HG03378 (cell line): ENCODE data around the gene PGBD5.

Experiments used
- ATAC-seq: cut with Tn5 transposase; IDR thresholded peaks from one replicate; pipeline ENCODE4 v1.9.1; 2021; ENCODE audit warnings: mild to moderate bottlenecking, moderate library complexity; ENCODE audit not compliant: unreplicated experiment

PGBD5 gene

GRCh38 chr1:230327892-230328284 lies 98.2 kb downstream of the PGBD5 start:
- ATAC-seq, result no peak

- no peak for ATAC-seq
Observed at GRCh38 chr1:230326971-230327891, 98.9 kb downstream of the PGBD5 start.

GRCh38 chr1:230323686-230324085 lies 102.4 kb downstream of the PGBD5 start:
- no peak for ATAC-seq

- no peak for ATAC-seq
Observed at GRCh38 chr1:230322967-230323547, 103.1 kb downstream of the PGBD5 start.

- ATAC-seq, result no peak
Observed at GRCh38 chr1:230322421-230322756, 103.7 kb downstream of the PGBD5 start.

GRCh38 chr1:230321741-230322420 lies 104.3 kb downstream of the PGBD5 start:
- no peak for ATAC-seq

GRCh38 chr1:230321341-230321740 lies 104.8 kb downstream of the PGBD5 start:
- no peak for ATAC-seq

- ATAC-seq, result no peak
Observed at GRCh38 chr1:230320804-230321203, 105.3 kb downstream of the PGBD5 start.

- no peak for ATAC-seq
Observed at GRCh38 chr1:230319014-230319747, 107.0 kb downstream of the PGBD5 start.

- no peak for ATAC-seq
Observed at GRCh38 chr1:230317823-230318819, 108.0 kb downstream of the PGBD5 start.

- ATAC-seq, result no peak
Observed at GRCh38 chr1:230316864-230317745, 109.0 kb downstream of the PGBD5 start.

- no peak for ATAC-seq
Observed at GRCh38 chr1:230315099-230315498, 111.0 kb downstream of the PGBD5 start.

- ATAC-seq, result no peak
Observed at GRCh38 chr1:230314142-230314470, 112.0 kb downstream of the PGBD5 start.

GRCh38 chr1:230313453-230314141 lies 112.5 kb downstream of the PGBD5 start:
- no peak for ATAC-seq

GRCh38 chr1:230312676-230313075 lies 113.5 kb downstream of the PGBD5 start:
- ATAC-seq, result no peak

- no peak for ATAC-seq
Observed at GRCh38 chr1:230310381-230311163, 115.6 kb downstream of the PGBD5 start.

- ATAC-seq, result no peak
Observed at GRCh38 chr1:230309646-230310177, 116.4 kb downstream of the PGBD5 start.

- ATAC-seq, result no peak
Observed at GRCh38 chr1:230308821-230309220, 117.3 kb downstream of the PGBD5 start.
